GM12878 (cell line): ENCODE results near the gene MAPT. TPM values are rescaled to one million over a fixed set of nuclear protein-coding genes. Genes with fewer than 3 reads are reported as not detected.

Experiments
- ATAC-seq: fragments of 200-7000 bp; cut with Tn5 transposase; 3 replicates; pipeline ENCODE4 v1.9.1; 2020; ENCODE audit warnings: mild to moderate bottlenecking, moderate library complexity
- BruUV-seq: library from RNA; stranded (reverse); fragments of 400-500 nt; replicated peaks from 2 replicates; lab custom pipeline; 2021; lab: Mats Ljungman, UMichigan
- CTCF ChIA-PET: fragments of 300-600 bp; sonication (Branson Sonifier 250); formaldehyde crosslinking; extraction: SDS; loops from one replicate; lab custom pipeline; 2021; ENCODE audit warnings: inconsistent platforms; lab: Yijun Ruan, JAX
- POLR2A ChIA-PET: fragments of 350-600 bp; formaldehyde crosslinking; extraction: SDS; loops from one replicate; lab custom pipeline; 2021; ENCODE audit warnings: inconsistent platforms; lab: Charles Lee
- RAD21 ChIA-PET: fragments of 300-600 bp; sonication (Branson Sonifier 250); formaldehyde crosslinking; loops from one replicate; lab custom pipeline; 2023; ENCODE audit warnings: antibody characterized with exemption; ENCODE audit not compliant: unreplicated experiment; lab: Charles Lee
- SMC1A ChIA-PET: fragments of 300-600 bp; sonication (Branson Sonifier 250); formaldehyde crosslinking; loops from one replicate; lab custom pipeline; 2023; ENCODE audit not compliant: unreplicated experiment, uncharacterized antibody; lab: Charles Lee
- DNase-seq: peaks from one replicate; pipeline ENCODE4 v3.0.0-alpha.2; 2011; ENCODE audit warnings: low read depth, low spot score
- FAIRE-seq: peaks from 3 replicates; lab custom pipeline; 2011; peaks lifted over from hg19 to GRCh38; lab: Jason Lieb, UNC
- H2AFZ ChIP-seq: 2 replicates; pipeline ENCODE4 v1.6.0; 2011; ENCODE audit warnings: low read depth, low read length, control low read depth; ENCODE audit not compliant: control insufficient read depth
- H3K27ac ChIP-seq: 2 replicates; pipeline ENCODE4 v1.5.1; 2011; ENCODE audit warnings: control low read depth; ENCODE audit not compliant: control insufficient read depth, insufficient read depth
- H3K27me3 ChIP-seq, 2 experiments: replicated peaks in 1 of 2; 2 replicates each; pipeline versions ENCODE4 v1.6.0 to v1.6.1; 2011; ENCODE audit warnings: low read length in 1 of 2; ENCODE audit not compliant: control insufficient read depth in 2 of 2, insufficient read depth in 2 of 2
- H3K36me3 ChIP-seq, 2 experiments: 2 replicates each; pipeline ENCODE4 v1.5.1; 2011; ENCODE audit warnings: low read length in 1 of 2; ENCODE audit not compliant: control insufficient read depth in 2 of 2, insufficient read depth in 2 of 2
- H3K4me1 ChIP-seq: 2 replicates; pipeline ENCODE4 v1.6.1; 2011; ENCODE audit warnings: mild to moderate bottlenecking, low read length, moderate library complexity, mixed read lengths; ENCODE audit not compliant: control insufficient read depth, insufficient read depth
- H3K4me2 ChIP-seq: 2 replicates; pipeline ENCODE4 v1.6.0; 2011; ENCODE audit warnings: control low read depth; ENCODE audit not compliant: control insufficient read depth, insufficient read depth
- H3K4me3 ChIP-seq: fragments of 200-600 bp; sonication (generic); 2 replicates; pipeline ENCODE4 v1.5.1; 2016
- H3K79me2 ChIP-seq: 2 replicates; pipeline ENCODE4 v1.6.0; 2011; ENCODE audit warnings: low read length; ENCODE audit not compliant: control insufficient read depth, insufficient read depth
- H3K9ac ChIP-seq: 2 replicates; pipeline ENCODE4 v1.8.0; 2011; ENCODE audit warnings: low read length, control low read depth, mixed read lengths; ENCODE audit not compliant: control insufficient read depth, insufficient read depth
- H3K9me3 ChIP-seq: replicated peaks from 3 replicates; pipeline ENCODE4 v1.5.1; 2011; ENCODE audit warnings: mild to moderate bottlenecking, low read length; ENCODE audit not compliant: control insufficient read depth, insufficient read depth
- H4K20me1 ChIP-seq: 2 replicates; pipeline ENCODE4 v1.6.0; 2011; ENCODE audit not compliant: control insufficient read depth, insufficient read depth
- BMI1 ChIP-seq: fragments of 450-650 bp; IDR thresholded peaks from 2 replicates; pipeline ENCODE4 v1.6.1; 2016; ENCODE audit warnings: mild to moderate bottlenecking, moderate library complexity, borderline replicate concordance
- CEBPB ChIP-seq, 2 experiments: fragments of 150-350 bp in 1 of 2; IDR thresholded peaks; 2 replicates each; pipeline ENCODE4 v1.6.1; 2012 to 2014; ENCODE audit warnings: low read depth in 2 of 2, low read length in 2 of 2, borderline replicate concordance in 1 of 2, inconsistent platforms in 1 of 2
- CTCF ChIP-seq, 3 experiments: IDR thresholded peaks in 2 of 3; conservative IDR thresholded peaks in 1 of 3; 2 replicates each; pipeline ENCODE4 v1.5.1; 2011; ENCODE audit warnings: low read depth in 3 of 3, low read length in 3 of 3, mild to moderate bottlenecking in 3 of 3, control low read depth in 2 of 3, moderate library complexity in 2 of 3, inconsistent platforms in 1 of 3, mixed read lengths in 1 of 3; ENCODE audit not compliant: control insufficient read depth in 2 of 3, insufficient read depth in 1 of 3; ENCODE audit errors: extremely low read depth in 1 of 3
- ETV6 ChIP-seq, 2 experiments: fragments of 450-650 bp in 1 of 2; IDR thresholded peaks in 1 of 2; conservative IDR thresholded peaks in 1 of 2; 2 replicates each; pipeline ENCODE4 v1.6.1; 2014; ENCODE audit warnings: antibody characterized with exemption in 1 of 2, borderline replicate concordance in 1 of 2, low read depth in 1 of 2, mild to moderate bottlenecking in 1 of 2, moderate library complexity in 1 of 2
- HDAC6 ChIP-seq: fragments of 200-600 bp; sonication (generic); IDR thresholded peaks from one replicate; pipeline ENCODE4 v1.8.0; 2017; ENCODE audit warnings: antibody characterized with exemption; ENCODE audit not compliant: unreplicated experiment
- NFYB ChIP-seq: IDR thresholded peaks from 2 replicates; pipeline ENCODE4 v1.6.1; 2011; ENCODE audit warnings: low read depth, mild to moderate bottlenecking, low read length, improper control_type of control experiment, moderate library complexity; ENCODE audit not compliant: insufficient read depth
- NR2F1 ChIP-seq: fragments of 450-650 bp; conservative IDR thresholded peaks from 2 replicates; pipeline ENCODE4 v1.6.1; 2017; ENCODE audit warnings: mild to moderate bottlenecking
- POLR2AphosphoS5 ChIP-seq: IDR thresholded peaks from 2 replicates; pipeline ENCODE4 v1.6.1; 2011; ENCODE audit warnings: mild to moderate bottlenecking, low read length, inconsistent platforms
- SMAD5 ChIP-seq: IDR thresholded peaks from 2 replicates; pipeline ENCODE4 v1.6.1; 2016; ENCODE audit warnings: antibody characterized with exemption, low read depth
- TCF7 ChIP-seq: IDR thresholded peaks from 2 replicates; pipeline ENCODE4 v1.6.1; 2014; ENCODE audit warnings: antibody characterized with exemption, borderline replicate concordance
- WGBS: methylation state at CpG from one replicate; pipeline ENCODE4 v1.1.6; 2016; ENCODE audit warnings: low lambda C conversion rate; ENCODE audit not compliant: insufficient replicate concordance, insufficient coverage; ENCODE audit errors: missing lambda C conversion rate; 5-methylcytosine and 5-hydroxymethylcytosine counted together
- in situ Hi-C: fragments of 300-500 bp; cut with MboI; formaldehyde crosslinking; loops from 9 replicates; pipeline ENCODE4 v1.14.3; 2018; ENCODE audit warnings: mixed read lengths
- intact Hi-C: fragments of 100-400 bp; cut with micrococcal nuclease; formaldehyde crosslinking; loops from one replicate; pipeline ENCODE4 v1.14.2; 2022; ENCODE audit not compliant: unreplicated experiment
- polyA plus RNA-seq, 11 experiments: library from polyadenylated mRNA; depleted of rRNA in 4 of 11; unstranded in 6 of 11; stranded (reverse) in 5 of 11; fragments of >200 nt; fragmentation: Nextera tagmentation in 4 of 11; fragmentation: Illumina TruSeq in 1 of 11; extraction: Ambion mirVana in 4 of 11; extraction: Trizol in 1 of 11; gene quantifications; 1 replicate in 1 of 11; 2 replicates in 10 of 11; pipeline versions ENCODE4 v1.2.1 to v1.2.3, GENCODE V29; 2011 to 2016; ENCODE audit warnings: inconsistent platforms in 2 of 11, missing spikeins in 2 of 11, low read depth in 1 of 11
- total RNA-seq, 4 experiments: library from RNA; depleted of rRNA in 3 of 4; stranded (reverse); fragments of >200 nt in 3 of 4; fragmentation: Illumina TruSeq in 1 of 4; extraction: Trizol in 1 of 4; gene quantifications; 2 replicates each; pipeline versions ENCODE4 v1.2.1 to v1.2.3, GENCODE V29; 2013 to 2021
- TF ChIP-seq, protein P1 (sequence below): fragments of 450-650 bp; IDR thresholded peaks from 2 replicates; pipeline ENCODE4 v1.6.1; 2017; ENCODE audit warnings: mild to moderate bottlenecking, low read depth, inconsistent platforms; ENCODE audit not compliant: poor library complexity, severe bottlenecking
- TF ChIP-seq, protein P2 (sequence below): fragments of 450-650 bp; IDR thresholded peaks from 2 replicates; pipeline ENCODE4 v1.6.1; 2016; ENCODE audit warnings: mild to moderate bottlenecking, moderate library complexity, borderline replicate concordance

MAPT gene
- total and polyA plus RNA-seq, 10 of the 15 experiments (the other 5 are each of a cell fraction or from before 2014, with no cell fraction given), result under 0.01 to 0.05 (median 0.03) TPM; not detected in 7

DNA sequence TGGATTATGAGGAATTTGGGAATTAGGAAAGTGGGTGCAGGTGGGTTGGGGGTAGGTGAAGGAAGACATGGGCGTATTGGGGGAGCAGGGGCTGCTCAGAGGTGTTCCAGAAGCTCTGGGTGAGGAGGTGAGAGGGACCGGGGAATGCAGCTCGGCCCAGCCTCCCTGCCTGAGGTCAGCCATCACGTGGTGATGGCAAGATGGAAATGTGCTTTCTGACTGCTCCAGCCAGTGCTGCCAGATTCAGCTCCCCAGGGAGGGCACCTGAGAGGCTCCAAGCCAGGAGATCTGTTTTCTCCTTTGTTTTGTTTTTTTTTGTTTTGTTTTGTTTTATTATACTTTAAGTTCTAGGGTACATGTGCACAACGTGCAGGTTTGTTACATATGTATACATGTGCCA, 69.5 kb downstream of the MAPT start (continued):
- TF ChIP-seq TCF7 (no peak), BMI1 (no peak), CEBPB (IDR thresholded peaks at IDR 0.05; ENCODE audit: borderline replicate concordance in 1 of 2, low read depth in 2 of 2, low read length in 2 of 2) (no peak), NFYB (no peak), ETV6 (conservative IDR thresholded peaks at IDR 0.05 in 1 of 2, IDR thresholded peaks at IDR 0.05 in 1 of 2; ENCODE audit: borderline replicate concordance in 1 of 2, low read depth in 1 of 2) (no peak), POLR2AphosphoS5 (no peak), CTCF (IDR thresholded peaks at IDR 0.05 in 2 of 3, conservative IDR thresholded peaks at IDR 0.05 in 1 of 3; ENCODE audit: control insufficient read depth in 2 of 3, extremely low read depth in 1 of 3, insufficient read depth in 1 of 3, low read depth in 3 of 3, low read length in 3 of 3) (no peak)
- TF ChIP-seq, protein P1, sequence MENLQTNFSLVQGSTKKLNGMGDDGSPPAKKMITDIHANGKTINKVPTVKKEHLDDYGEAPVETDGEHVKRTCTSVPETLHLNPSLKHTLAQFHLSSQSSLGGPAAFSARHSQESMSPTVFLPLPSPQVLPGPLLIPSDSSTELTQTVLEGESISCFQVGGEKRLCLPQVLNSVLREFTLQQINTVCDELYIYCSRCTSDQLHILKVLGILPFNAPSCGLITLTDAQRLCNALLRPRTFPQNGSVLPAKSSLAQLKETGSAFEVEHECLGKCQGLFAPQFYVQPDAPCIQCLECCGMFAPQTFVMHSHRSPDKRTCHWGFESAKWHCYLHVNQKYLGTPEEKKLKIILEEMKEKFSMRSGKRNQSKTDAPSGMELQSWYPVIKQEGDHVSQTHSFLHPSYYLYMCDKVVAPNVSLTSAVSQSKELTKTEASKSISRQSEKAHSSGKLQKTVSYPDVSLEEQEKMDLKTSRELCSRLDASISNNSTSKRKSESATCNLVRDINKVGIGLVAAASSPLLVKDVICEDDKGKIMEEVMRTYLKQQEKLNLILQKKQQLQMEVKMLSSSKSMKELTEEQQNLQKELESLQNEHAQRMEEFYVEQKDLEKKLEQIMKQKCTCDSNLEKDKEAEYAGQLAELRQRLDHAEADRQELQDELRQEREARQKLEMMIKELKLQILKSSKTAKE, result no peak

- no peak overlapping the region for H3K27ac ChIP-seq
- H3K79me2 ChIP-seq, result no peaks in the 10 kb centered on the region
- H3K9ac ChIP-seq, result no peak overlapping the region
- ChIA-PET POLR2A (no interaction called here), SMC1A (no interaction called here), RAD21 (no interaction called here), CTCF (no interaction called here)
- DNase-seq (no peak), FAIRE-seq (no peak), ATAC-seq (no peak)
- no TSS peak for BruUV-seq
- H3K27me3 ChIP-seq, result no peaks in the 10 kb centered on the region; a peak in 2 of 4 replicates
- H3K4me1 ChIP-seq, result no peaks in the 10 kb centered on the region
- intact Hi-C loops, result no loop called here
- H3K36me3 ChIP-seq, result no peaks in the 10 kb centered on the region
- in situ Hi-C loops, result no loop called here
- WGBS, result 19% methylated on average over 4 of the region's 4 CpGs
- H3K4me3 ChIP-seq, result no peak overlapping the region
- no peaks in the 10 kb centered on the region for H3K9me3 ChIP-seq
- no peak overlapping the region for H2AFZ ChIP-seq
- no peaks in the 10 kb centered on the region for H4K20me1 ChIP-seq
- H3K4me2 ChIP-seq, result no peak overlapping the region
- TF ChIP-seq TCF7 (no peak), BMI1 (no peak), NR2F1 (no peak), SMAD5 (no peak), HDAC6 (no peak)
- TF ChIP-seq, protein P2, sequence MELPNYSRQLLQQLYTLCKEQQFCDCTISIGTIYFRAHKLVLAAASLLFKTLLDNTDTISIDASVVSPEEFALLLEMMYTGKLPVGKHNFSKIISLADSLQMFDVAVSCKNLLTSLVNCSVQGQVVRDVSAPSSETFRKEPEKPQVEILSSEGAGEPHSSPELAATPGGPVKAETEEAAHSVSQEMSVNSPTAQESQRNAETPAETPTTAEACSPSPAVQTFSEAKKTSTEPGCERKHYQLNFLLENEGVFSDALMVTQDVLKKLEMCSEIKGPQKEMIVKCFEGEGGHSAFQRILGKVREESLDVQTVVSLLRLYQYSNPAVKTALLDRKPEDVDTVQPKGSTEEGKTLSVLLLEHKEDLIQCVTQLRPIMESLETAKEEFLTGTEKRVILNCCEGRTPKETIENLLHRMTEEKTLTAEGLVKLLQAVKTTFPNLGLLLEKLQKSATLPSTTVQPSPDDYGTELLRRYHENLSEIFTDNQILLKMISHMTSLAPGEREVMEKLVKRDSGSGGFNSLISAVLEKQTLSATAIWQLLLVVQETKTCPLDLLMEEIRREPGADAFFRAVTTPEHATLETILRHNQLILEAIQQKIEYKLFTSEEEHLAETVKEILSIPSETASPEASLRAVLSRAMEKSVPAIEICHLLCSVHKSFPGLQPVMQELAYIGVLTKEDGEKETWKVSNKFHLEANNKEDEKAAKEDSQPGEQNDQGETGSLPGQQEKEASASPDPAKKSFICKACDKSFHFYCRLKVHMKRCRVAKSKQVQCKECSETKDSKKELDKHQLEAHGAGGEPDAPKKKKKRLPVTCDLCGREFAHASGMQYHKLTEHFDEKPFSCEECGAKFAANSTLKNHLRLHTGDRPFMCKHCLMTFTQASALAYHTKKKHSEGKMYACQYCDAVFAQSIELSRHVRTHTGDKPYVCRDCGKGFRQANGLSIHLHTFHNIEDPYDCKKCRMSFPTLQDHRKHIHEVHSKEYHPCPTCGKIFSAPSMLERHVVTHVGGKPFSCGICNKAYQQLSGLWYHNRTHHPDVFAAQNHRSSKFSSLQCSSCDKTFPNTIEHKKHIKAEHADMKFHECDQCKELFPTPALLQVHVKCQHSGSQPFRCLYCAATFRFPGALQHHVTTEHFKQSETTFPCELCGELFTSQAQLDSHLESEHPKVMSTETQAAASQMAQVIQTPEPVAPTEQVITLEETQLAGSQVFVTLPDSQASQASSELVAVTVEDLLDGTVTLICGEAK, result no peak
Observed at GRCh38 chr17:45964634-45965033, 70.3 kb downstream of the MAPT start.
